Amygdala (tissue), 56 donors: Measurements from ENCODE around the gene TAS2R9.
"Not testable (repeated sequence)": the region's sequence is repeated elsewhere in the genome, so short reads cannot be mapped to it uniquely, and the experiment has no call there.

ENCODE experiments used
- DNase-seq, 56 donors: peaks; one replicate each; lab custom pipeline; 2025; lab: John Stamatoyannopoulos, UW

The TAS2R9 gene, protein sequence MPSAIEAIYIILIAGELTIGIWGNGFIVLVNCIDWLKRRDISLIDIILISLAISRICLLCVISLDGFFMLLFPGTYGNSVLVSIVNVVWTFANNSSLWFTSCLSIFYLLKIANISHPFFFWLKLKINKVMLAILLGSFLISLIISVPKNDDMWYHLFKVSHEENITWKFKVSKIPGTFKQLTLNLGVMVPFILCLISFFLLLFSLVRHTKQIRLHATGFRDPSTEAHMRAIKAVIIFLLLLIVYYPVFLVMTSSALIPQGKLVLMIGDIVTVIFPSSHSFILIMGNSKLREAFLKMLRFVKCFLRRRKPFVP

DNA sequence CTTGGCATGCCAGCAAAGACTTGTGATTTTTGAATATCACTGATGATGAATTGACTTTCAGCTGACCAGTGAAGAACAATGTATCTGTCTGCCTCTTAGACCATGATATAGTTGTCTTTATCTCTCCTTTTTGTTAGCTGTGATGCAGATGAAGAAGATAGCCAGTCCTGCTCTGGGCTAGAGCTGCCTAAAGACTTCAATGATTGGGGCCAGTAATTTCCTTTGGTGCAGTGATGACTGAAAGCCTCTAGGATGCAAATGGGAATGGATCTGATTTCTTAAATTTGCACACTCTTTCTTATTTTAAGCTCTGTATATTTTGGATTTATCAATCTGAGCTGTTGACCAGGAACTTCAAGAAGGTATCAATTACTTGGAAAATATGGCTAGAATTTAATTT, at the start of gene TAS2R9:
Gene TAS2R9 (minus strand): TSS at position 101 of the 400 bp plus-strand sequence. CDS start 93 bp downstream, at position 8.
- no peak for DNase-seq

DNA sequence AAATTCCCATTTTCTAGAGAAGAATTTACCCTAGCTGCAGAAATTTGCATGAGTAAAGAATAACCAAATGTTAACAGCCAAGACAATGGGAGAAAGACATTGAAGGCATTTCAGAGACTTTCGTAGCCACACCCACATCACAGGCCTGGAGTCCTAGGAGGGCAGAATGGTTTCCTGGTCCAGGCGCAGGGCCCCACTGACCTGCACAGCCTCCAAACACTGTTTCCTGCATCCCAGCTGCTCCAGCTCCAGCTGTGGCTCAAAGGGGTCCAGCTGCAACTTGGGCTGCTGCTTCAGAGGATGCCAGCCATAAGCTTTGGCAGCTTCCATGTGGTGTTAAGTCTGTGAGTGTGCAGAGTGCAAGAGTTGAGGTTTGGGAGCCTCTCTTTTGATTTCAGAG, 45.8 kb upstream of the TAS2R9 start:
- DNase-seq, result no peak

DNA sequence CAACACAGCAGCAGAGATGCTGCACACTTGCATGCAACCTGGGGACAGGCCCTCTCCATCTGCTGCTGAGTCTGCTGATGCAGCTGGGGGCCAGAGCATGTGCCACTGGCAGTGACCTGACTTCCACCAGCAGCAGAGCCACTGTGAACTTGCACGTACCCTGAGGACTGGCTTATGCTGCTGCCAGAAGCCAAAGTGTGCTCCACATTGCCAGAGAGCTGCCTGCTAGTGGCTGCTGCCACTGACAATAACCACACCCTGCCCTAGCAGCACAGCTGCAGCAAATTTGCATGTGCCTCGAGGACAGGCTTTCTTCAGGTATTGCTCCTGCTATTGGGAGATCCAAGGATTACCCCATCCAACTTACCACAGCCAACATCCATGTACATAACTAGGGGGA, 43.8 kb upstream of the TAS2R9 start:
- DNase-seq, result no peak

DNA sequence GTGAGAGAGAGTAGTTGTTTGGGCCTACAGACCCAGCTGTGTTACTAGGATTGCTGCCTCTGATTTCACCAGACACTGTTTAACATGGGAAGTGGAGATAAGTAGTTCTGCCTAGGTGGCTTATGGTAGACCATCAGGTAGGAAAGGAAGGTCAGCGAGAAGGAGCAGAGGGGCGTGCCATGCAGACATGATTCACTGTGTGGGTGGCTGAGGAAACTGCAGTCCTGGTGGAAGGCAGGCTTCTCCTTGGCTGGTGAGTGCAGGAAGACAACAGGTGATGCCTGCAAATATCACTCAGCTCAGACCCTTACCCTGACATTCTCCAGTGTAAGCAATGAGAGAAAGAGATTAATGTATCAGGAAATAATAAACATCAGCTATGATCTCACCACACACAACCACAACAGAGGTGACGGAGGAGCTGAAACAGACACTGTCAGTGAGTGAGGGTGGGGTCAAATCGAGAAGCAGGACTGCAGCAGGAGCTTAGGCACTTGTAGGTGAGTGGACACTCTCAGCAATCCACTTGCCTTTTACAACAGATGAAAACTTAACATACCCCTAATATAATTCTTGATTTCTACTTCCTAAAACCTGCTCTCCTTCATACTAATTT, 41.4 kb upstream of the TAS2R9 start:
- no peak for DNase-seq

DNA sequence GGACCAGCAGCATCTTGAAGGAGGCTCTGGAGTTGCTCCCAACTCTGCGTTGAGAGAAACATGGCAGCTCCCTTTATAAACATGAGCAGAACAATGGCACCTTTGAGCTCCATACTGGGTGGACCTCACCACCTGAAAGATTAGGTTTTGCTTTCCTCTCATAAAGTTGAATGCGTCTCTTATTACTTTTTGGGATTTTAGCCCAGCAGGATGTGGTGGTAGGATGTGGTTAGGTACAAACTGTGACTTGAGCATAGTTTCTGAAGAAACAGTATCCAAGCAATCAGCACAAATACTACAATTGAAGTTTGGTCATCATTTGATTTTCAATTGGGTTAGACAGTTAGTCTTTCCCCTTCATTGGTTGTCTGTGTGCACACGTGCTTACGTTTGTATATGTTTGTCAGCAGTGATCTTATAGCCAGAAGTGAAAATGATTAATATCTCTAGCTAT, 39.5 kb upstream of the TAS2R9 start, which contains the start of gene PRR4:
Gene PRR4 (minus strand): TSS at position 51 of the 454 bp plus-strand sequence. CDS start 38 bp downstream, at position 13.
- no peak for DNase-seq

DNA sequence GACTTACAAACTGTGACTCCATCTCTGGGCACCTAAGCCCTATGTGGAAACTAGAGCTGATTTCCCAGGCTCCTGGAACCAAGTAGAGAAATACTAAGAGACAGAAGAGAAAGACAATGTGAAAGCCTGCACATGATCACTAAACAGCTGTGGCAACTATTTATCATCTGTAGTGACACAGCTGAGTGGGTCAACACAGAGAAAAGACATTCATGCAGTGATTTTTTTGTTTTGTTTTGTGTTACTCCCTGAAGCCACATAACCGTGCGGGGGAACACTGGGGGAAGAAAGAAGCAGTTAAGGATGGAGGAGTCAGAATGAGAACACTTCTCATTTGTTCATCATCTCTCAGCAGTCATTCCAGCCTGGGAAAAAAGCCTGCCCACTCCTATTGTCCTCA, 37.8 kb upstream of the TAS2R9 start:
- no peak for DNase-seq

DNA sequence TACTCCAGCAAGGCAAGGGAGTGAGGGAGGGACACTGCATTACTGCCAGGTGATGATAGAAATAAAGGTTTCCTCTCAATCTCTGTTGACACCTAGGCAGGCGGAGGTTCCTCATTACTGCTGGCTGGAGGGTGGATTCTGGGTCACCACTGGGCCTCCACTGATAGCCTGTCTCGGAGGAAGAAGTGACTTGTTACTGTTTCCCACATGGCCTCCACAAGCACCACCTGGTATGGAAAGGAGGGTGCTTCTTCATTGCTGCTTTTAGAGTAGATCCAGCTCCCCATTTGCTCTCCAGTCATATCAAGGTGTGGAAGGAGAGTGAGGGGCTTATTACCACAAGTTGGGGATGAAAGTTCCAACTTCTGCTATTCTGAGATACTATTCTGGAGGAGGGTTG, 32.9 kb upstream of the TAS2R9 start:
- DNase-seq, result no peak

DNA sequence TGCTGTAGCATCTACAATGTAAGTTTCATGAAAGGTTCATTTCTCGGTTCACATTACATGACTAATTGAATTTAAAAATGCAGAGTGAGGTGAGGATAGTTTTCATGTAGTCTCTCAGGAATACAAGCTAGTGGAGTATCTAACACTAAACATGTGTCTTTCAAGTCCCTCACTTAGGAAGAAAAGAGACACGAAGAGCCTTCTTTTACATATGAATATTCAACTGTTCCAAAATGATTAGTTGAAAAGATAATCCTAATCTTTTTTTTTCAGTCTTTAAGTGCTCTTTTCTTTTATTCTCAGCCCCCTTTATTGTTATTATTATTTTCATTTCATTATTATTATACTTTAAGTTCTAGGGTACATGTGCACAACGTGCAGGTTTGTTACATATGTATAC, 28.5 kb upstream of the TAS2R9 start:
- no peak for DNase-seq

DNA sequence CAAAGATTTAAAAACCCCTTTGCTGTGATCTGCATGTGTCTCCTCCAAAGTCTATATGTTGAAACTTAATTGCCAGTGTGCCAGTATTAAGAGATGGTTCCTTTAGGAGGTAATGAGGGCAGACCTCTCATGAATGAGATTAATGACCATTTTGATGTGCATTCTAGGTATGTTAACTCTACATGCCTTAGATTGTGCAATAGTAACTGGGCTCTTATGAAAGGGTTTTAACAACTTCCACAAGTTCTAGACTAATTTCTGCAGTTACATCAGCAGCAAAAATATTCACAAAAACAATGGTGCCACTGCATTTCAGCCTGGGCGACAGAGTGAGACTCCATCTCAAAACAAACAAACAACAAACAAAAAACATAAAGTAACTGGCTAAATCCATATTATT, 20.0 kb upstream of the TAS2R9 start:
- DNase-seq, result no peak

DNA sequence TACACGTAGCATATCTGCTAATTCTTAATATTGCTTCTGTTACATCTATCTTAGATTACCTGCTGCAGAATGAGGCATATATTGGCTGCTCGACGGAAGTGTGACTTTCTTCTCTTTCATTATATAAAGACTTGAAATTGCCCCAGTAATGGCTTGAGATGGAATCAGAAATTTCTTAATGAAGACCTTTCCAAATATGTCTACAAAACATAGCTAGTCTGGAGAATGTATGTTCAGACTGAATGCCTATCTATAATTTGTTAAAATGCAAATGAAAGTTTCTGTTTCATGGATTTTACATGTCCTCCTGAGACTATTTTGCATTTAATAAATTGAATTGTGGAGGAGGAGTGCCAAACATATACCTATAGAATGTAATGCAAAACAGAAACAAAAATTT, 16.3 kb upstream of the TAS2R9 start, which contains the start of gene TAS2R10:
Gene TAS2R10 (minus strand): TSS at position 101 of the 400 bp plus-strand sequence. CDS start 89 bp downstream, at position 12.
- DNase-seq, result no peak

DNA sequence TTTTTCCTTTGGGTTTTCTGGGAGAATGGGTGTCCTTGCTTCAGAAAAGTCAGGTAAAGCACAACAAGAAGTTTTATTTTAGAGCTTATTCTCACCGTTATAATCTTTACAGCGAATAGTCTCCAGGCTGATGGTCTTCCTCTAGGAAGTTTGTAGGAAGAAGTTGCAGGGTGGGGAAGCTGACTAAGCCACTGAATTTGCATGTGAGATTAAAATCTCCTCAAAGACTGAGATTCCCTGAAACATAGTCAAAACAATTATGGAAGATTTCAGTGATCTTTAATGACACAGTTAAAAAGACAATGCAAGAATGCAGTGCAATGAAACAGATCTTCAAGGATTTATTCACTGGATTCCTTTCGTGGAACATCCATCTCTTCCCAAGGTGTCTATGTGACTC, 15.0 kb upstream of the TAS2R9 start:
- DNase-seq, result no peak

DNA sequence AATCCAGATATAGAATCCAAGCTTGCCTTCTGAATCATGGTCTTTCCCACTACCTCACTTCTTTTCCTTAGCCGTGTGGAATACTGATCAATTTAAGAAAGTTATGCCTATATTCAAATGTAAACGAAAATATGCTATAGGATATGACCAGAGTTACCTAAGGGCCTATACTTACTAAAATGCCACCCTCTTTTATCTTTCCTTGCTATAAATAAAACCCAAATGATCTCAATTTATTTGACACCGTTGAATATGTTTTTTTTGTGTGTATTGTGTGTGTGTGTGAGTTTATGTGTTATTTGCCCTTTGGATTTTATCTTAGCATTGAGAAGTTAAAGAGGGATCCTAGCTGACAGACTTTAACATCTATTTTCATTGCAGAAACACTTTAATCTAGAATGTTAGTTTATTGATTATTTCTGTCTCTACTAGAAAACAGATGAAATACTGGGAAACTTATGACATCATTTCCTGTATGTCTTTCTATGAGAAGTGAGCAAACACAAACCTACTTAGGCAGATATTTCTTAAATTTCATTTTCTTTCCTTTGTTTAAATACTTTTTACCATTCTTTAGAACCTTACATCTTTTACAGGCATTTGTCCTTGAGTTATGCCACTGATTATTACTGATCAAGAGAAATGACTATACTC, 2.0 kb upstream of the TAS2R9 start:
- no peak for DNase-seq

DNA sequence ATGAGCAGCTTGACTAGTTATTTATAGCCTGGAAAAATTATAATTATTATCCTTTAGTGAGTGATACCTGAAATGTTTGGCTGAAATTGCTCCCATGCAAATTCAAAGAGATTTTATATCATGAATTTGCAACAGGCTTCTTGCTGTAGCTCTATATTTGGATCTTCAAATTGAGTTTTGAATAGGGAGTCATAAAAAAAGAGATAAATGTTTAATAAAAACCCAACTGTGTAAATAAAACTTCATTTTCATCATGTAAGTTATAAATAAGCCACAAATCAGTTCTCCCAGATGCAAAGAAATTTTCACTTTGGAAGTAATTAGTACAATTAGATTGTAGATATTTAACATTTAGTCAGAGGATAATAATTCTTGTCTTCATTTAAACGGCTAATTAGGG, 2.8 kb downstream of the TAS2R9 start, which contains the start of gene TAS2R8:
Gene TAS2R8 (minus strand): TSS at position 101 of the 400 bp plus-strand sequence. CDS start 306 bp downstream, outside the sequence.
- no peak for DNase-seq

DNA sequence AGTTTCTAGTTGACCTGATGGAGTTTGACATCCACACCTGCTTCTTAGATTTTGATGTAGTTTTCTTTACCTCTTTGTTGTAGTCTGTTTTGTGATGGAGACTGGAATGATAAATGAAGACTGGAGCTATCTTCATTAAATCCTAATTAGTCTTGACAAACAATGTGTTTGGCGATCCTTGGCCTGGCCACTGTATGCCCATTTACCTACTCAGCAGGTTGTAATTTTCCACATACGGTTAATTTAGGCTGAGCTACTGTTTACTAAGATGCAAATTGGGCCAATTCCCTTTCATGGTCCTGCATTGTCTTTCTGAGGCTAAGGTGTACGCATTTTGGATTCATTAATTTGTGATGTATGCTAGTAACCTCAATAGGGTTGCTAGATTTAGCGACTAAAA, 7.4 kb downstream of the TAS2R9 start, which contains the start of gene TAS2R7:
Gene TAS2R7 (minus strand): TSS at position 41 of the 400 bp plus-strand sequence. CDS start 57 bp downstream, outside the sequence.
- no peak for DNase-seq

DNA sequence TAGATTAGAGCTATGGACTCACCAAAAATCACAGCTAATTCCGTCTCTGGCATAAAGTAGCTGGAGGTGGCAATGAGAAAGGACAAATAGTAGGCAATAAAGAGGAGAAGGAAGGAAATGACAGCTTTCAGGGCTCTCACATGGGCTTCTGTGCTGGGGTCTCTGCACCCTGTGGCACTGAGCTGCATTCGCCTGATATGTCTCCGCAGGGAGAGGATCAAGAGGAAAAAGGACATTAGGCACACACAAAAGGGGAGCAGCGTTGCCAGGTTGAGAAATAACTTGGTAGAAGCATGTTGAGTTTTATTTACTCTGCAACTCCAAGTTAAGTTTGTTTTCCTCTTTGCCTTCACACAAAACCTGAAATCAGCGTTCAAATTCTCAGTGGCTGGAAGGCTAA, 8.2 kb downstream of the TAS2R9 start:
- no peak for DNase-seq

DNA sequence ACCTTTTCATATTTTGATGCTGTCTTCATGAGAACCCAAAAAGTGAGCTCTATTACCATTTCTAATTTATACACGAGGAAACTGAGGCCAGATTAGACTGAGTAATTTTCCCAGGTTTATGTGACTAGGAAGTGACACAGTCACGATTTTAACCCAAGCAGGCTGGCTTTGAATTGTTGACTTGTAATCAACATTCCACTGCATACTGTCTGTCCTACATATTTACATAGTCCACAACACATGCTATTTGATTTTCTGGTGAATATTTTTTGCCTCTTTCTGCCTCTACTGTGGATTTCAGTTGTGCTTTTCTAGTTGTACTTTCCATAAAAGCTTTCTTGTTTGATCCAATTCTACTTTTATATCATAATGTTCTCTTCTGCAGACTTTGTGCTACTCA, 15.7 kb downstream of the TAS2R9 start:
- DNase-seq, result no peak

DNA sequence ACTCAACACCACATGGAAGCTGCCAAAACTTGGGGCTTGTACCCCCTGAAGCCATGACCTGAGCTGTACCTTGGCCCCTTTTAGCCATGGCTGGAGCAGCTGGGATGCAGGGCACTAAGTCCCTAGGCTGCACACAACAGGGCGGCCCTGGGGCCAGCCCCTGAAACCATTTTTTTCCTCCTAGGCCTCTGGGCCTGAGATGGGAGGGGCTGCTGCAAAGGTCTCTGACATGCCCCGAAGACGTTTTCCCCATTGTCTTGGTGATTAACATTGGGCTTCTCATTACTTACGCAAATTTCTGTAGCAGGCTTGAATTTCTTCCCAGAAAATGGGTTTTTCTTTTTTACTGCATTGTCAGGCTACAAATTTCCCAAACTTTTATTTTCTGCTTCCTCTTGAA, 18.2 kb downstream of the TAS2R9 start:
- DNase-seq, result not testable (repeated sequence)

DNA sequence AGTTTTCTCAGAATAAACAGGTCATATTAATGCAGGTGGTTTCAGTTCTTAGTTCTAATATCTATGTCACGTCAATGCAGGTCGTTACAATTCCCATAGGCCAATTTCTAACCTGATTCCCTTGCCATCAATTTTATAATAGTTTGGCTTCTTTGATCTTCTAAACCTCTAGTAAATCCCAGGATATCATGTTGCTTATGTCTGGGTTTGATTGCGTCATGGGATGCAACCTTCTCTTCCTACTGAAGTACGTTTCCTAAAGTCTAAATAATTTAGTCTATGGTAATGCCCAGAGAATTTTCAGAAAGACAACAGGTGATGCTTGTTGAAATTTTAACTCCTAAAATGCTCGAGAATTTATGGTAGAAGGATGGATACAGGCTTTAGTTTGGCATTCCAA, 26.7 kb downstream of the TAS2R9 start:
- no peak for DNase-seq

DNA sequence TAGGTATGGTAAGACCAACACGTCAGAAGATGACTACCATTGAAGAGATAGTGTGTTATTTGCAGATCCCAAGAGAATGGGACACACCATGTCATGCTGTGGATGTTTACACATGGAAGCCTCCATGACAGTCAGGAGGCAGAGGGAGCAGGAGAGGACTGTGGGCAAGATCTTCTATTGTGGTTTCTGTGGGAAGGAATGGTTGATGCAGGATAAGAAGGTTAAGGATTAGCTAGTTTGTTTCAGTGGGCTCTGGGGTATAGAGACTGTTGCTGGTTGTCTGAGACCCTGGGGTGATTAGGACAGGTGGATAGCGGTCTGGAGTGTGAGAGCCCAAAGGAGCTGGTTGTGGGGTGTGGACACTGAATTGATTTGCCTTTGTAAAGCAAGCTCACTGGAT, 30.9 kb downstream of the TAS2R9 start:
- DNase-seq, result no peak

DNA sequence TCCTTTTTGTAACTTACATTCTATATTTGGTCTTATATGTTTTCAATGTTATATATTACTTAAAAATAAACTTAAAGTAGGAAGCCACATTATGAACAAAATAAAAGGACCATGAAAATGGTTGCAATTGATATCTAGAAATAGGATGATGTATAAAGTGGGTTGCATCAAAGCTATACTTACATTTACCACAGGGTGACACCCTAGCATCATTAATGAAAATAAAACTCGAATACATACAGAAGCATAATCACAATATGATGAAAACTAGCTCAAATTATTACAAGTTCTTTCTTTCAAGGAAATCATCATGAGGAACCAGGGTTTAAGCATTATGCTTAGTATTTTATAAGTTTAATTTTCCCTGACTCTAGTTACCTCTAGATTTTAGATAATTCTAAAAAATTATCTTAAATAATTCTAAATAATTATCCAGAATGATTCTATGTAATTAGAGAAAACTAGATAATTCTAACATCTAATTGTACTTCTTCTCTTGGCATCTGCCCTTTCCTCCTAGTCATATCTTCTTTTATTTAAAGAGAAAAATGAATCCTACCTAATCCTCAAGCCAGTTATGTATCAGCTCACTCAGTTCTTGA, 38.7 kb downstream of the TAS2R9 start:
- no peak for DNase-seq

DNA sequence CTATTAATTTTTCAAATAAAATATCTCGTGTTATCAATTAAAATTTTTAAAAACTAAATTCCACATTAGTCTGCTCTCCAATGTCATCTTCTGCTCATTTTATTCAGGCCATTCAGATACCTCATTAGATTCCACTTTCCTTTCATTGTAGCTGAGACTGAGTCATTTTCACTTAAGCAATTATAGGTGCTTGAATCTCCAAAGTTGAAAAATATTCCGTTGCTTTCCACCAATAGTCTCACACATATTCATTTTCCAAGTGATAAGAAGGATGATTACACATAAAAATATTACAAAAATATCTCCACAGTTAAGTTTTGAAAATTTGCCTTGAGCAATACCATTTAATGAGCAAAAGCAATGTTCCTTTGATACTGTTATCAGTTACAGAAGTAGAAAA, 50.3 kb downstream of the TAS2R9 start:
- no peak for DNase-seq
